Esophagus muscularis mucosa (tissue), 3 donors: ENCODE measurements around the gene RPL28.

Experiments
- CTCF ChIP-seq, 3 experiments: fragments of 200-600 bp in 2 of 3; fragments of 450-650 bp in 1 of 3; sonication (generic) in 2 of 3; IDR thresholded peaks; one replicate each; pipeline ENCODE4 v1.5.1; 2017 to 2019; ENCODE audit warnings: antibody characterized with exemption in 3 of 3, mild to moderate bottlenecking in 2 of 3, moderate library complexity in 1 of 3
- EP300 ChIP-seq: sonication (generic); formaldehyde crosslinking; IDR thresholded peaks from one replicate; pipeline ENCODE4 v1.6.1; 2017; ENCODE audit warnings: antibody characterized with exemption

GRCh38 chr19:55405638-55406037 is 19.9 kb downstream of the RPL28 start:
- no peak for TF ChIP-seq CTCF (IDR thresholded peaks at IDR 0.05)
- TF ChIP-seq EP300, result no peak
